ENCODE results near the gene PRKCA.

The PRKCA gene

DNA sequence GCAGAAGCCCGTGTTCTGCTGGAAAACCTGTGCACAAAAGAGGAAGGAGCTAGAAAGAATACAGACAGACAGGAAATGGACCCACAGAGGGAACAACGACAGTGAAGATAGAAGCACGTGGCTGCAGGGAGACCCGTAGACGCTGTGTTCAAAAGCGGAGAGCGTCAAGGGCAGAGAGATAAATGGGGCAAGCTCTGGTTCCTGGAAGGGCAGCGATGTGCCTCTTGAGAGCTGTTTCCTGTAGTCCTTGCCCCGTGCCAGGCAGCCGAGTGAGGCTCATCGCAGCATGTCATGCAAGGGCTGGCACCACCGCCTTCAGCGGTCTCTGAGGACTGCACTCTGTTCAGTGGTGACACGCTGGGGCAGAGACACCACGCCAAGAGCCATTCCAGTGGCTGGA, 488.9 kb downstream of the PRKCA start:
- FAIRE-seq: no peak

- peak; percentile 49 for FAIRE-seq
Observed at GRCh38 chr17:66793814-66794213, 491.4 kb downstream of the PRKCA start.

GRCh38 chr17:66795486-66795885, 493.1 kb downstream of the PRKCA start:
- no peak for FAIRE-seq

- FAIRE-seq: no peak
Observed at GRCh38 chr17:66799849-66800537, 497.6 kb downstream of the PRKCA start.

GRCh38 chr17:66803474-66803951, 501.1 kb downstream of the PRKCA start:
- FAIRE-seq: no peak

- no peak for FAIRE-seq
Observed at GRCh38 chr17:66805567-66805966, 503.2 kb downstream of the PRKCA start.

DNA sequence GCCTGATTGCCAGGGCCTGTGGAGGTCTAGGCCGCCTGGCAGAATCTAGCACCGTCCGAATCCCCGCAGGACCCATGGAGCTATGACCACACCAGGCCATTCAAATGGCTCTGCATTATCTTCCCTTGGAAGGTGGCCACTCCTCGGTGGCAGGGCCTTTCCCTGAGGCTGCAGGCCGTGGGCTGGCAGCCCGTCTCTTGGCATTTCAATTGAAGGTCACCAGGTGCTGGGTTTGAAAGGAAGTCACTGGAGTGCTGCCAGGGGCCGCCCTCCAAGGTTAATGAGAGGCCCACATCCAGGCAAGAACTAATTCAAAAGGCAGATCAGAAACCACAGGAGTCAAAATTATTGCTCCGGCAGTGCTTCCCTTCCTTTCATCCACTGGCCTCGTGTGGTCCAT, 504.8 kb downstream of the PRKCA start:
- FAIRE-seq: no peak

DNA sequence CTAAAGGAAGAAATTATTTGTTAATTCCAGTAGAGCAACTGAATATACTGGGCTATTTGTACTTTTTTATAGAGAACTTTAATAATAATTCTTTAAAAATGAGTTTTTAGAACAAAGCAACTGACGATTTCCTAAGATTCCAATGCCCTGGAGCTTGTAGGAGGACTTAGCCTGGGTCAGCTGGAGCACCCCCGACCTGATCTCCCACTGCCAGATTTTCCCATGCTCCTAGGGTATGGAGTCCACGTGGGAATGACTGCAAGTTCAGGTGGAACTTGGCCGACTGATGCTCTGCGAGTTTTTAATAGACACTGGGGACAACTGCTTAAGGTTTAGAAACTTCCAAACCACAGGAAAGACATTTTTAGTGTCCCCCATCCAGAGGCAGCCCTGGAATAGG, 507.0 kb downstream of the PRKCA start:
- FAIRE-seq: no peak

GRCh38 chr17:66810951-66811682, 508.7 kb downstream of the PRKCA start:
- FAIRE-seq: no peak

GRCh38 chr17:66811683-66812054, 509.3 kb downstream of the PRKCA start:
- FAIRE-seq: no peak

DNA sequence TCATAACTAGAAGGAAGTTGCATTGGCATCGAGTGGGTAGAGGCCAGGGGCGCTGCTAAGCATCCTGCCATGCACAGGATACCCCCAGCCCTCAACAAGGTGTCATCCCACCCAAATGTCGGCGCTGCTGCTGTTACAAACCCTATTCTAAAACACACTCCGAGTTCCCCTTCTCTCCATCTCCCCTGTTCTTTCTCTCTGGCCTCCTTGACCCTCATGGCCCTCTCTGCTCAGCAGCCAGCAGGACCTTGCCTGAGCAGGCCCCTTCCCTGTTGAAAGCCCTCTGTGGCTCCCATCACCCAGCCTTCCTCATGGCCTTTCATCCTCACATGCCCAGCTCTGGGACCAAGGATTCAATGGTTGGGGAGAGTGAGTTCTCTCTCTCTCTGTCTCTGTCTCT, 510.2 kb downstream of the PRKCA start:
- FAIRE-seq: no peak

- FAIRE-seq: no peak
Observed at GRCh38 chr17:66813296-66813695, 510.9 kb downstream of the PRKCA start.

- no peak for FAIRE-seq
Observed at GRCh38 chr17:66814026-66814425, 511.6 kb downstream of the PRKCA start.

- no peak for FAIRE-seq
Observed at GRCh38 chr17:66814570-66814969, 512.2 kb downstream of the PRKCA start.

- FAIRE-seq: no peak
Observed at GRCh38 chr17:66817750-66818149, 515.3 kb downstream of the PRKCA start.

GRCh38 chr17:66819466-66819865, 517.1 kb downstream of the PRKCA start:
- FAIRE-seq: no peak

DNA sequence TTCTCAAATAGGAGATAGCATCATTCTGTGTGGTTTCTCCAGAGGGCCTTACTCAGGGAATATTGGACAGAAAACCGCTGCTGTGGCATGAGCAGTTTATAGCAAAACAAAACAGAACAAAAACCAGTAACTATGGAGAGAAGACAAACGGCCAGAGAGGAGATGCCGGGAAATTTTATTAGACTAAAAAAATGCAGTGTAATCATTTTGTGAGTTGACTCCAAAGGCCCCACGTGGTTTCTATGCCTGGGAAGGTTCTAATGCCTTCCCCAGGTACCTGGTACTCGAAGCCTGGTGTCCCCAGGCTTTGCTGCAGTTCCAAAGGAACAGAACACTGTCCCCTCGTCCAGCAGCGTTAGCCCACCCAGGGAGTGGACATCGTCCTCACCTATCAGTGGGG, 519.6 kb downstream of the PRKCA start:
- FAIRE-seq: no peak

- no peak for FAIRE-seq
Observed at GRCh38 chr17:66826856-66827255, 524.4 kb downstream of the PRKCA start.

DNA sequence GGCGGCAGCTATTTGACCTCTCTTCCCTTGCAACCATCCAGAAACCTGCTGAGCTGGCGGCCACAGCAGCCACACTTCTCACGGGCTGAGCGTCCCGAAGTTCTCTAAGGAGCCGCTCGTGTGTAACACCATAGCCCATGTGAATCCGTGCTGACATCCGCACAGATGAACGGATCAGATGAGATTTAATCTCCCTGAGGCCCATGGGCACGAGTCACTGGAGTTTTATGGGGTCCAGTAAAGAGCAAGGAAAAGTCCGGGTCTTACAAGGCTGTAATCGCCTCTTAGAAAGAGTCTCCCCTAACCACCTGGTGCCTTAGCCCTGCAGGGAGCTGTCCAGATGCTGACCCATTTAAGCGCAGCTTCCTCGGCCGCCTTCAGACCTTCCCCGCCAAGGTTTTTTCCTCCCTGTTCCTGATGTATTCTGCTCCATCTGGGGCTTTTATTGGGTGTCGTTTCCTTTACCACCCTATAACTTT, 527.0 kb downstream of the PRKCA start:
- no peak for FAIRE-seq

GRCh38 chr17:66829883-66830282, 527.5 kb downstream of the PRKCA start:
- no peak for FAIRE-seq

DNA sequence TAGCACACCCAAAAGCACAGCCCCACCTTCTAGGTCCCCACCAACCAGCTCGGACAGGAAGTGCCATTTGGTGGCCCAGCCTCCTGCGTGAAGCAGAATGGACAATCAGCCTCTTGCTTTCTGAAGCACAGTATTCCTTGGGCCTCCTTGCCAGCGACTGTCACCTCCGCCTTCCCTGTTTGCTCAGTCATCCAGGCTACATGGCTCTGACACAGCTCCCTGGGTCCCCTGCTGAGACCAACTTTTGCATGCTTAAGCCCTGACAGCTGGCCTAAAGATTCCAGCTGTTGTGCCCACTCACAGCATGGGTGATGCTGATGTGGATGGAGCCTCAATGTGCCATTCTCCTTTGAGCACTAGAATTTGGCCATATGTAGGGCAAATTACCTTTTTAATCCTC, 528.0 kb downstream of the PRKCA start:
- no peak for FAIRE-seq

DNA sequence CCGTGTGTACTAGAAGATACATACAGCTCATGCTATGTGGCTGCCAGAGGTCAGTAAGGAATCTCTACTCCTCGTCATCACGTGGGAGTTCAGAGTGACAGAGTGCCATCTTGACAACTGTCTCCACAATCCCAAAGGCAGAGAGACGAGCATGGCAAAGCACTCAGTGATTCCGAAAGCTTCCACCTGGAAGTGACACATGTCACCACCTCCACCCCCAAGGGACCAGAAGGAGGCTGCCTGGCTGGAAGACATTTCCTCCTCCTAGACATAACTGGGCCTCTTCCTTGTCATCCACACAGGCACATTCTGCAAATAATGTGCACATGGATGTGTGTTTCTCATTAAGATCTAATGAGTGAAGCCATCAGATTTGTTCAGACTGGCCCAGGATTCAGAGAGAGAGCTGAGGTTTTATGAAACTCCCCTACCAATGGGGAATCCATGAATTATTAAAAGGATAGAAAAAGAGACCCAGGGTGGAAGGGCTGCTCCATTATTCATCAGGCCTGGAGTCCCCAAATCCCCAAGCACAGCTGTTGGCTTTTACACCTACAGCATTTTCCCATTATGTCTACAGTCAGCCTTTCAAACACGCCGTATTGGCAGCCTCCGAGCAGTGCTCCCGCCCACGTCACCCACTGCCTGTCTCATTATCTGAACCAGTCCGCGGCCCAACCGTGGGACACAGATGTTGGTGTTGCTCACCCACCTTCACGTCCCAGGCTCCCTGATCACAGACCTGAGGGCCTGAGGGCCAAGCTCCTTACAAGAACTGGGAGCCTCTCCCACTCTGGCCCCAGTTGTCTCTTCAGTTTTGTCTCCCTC, 529.2 kb downstream of the PRKCA start:
- FAIRE-seq: no peak

GRCh38 chr17:66833201-66833600, 530.8 kb downstream of the PRKCA start:
- FAIRE-seq: no peak

All from islet of Langerhans (tissue), 1 donor.